NCI-H748 (cell line): ENCODE measurements around the gene C2CD4D.

ENCODE experiments used
- DNase-seq: peaks from one replicate; lab custom pipeline; 2025; ENCODE audit not compliant: unreplicated experiment; lab: John Stamatoyannopoulos, UW

C2CD4D gene

DNA sequence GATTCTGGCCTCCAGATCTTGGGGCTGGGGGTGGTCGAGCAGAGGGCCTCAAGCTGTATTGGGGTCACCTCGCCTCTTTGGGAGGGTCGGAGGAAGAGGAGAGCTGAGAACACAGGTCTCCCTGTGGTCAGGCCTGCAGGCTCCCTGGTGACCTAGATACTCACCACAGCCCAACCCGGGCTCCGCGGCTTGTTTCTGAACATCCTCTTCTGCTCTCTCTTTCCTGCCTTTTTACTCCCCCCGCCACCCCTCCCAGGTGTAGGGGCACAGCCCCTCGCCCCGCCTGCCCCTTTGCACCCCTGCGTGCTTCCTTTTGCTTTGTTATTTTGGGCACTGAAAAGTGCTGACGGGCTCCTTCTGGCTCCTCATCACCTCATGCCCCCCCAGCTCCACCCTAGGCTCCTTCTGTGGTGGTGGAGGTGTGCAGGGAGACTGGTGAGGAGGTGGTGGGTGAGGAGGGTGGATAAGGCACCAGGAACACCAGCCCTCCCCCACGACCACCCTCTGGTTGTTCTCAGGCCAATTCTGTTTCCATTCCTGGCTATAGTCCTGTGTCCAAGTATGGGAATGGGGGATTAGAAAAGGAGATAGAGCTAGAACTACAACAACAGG, 23.8 kb downstream of the C2CD4D start:
- DNase-seq: no peak

DNA sequence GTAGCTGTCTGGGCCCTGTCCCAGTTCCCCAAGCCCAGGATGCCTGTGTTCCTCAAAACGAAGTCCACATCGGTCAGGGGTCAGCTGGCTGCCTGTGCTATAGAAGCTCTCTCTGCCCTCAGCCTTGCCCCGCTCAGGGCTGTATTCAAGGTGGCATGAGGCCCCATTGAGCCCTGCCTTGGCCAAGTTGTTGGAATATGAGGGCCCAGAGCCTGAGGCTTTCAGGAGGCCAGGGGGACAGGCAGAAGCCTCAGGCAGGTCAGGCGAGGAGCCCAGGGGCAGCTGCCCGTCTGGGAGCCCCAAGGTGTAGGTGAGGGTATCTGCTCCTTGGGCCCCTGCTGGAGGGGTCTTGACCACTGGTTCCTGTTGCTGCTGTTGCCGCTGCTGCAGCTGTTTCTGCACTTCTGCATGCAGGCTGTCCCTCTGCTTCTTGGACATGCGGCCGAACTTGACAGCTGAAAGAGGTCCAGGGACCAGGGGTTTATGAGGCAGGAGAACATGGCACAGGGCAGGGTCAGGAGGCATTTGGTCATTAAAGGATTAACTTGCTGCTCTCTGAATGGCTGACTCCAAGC, 24.6 kb downstream of the C2CD4D start:
- DNase-seq: no peak

DNA sequence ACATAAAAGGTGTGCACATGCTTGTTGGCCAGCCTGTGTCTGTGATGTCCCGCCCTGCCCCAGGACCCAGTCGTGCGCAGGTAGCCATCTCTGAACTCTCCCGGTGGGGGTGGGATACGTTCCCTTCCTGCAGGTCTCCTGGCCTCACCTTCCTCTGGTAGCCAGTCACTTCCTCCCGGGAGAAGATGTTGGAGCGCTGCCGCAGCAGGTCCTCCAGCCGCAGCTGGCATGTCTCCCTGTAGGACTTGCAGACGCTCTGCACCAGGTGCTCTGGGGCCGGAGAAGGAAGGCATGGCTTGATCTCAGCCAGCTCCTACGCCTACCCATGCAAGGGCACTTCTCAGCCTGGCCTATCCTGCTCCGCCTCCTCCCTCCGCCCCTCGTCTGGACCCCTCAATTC, 25.2 kb downstream of the C2CD4D start:
- DNase-seq: no peak

DNA sequence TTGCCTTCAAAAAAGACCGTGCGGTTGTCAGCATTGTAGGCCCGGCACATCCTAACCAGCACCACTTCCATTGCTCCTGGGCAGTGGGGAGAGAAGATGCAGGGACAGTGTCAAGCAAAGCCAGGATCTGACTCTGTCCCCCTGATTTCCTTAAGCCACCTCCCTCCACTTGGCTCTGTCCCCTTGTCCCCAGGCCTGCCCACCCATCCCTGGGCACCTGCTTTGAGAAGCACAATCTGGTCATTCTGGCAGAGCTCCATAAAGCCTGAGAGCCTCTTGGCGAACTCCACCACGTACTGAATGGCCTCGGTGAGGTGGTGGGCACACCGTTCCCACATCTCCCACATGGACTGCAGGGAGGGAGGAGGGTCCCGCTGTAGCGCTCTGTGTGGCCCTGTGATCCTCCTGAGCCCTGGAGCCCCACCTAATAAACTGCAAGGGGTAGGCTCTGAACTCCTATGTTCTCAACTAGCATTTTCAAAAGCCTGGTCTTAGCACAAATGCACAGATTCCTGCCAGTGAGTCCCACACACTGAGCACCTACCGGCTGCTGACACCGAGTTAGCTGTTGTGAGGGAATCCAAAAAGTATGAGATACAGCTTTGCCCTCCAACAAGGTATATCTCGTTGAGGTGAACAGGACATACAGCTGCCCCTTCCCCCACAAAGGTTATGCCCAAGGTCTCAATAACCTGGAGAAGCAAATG, 26.2 kb downstream of the C2CD4D start:
- no peak for DNase-seq

DNA sequence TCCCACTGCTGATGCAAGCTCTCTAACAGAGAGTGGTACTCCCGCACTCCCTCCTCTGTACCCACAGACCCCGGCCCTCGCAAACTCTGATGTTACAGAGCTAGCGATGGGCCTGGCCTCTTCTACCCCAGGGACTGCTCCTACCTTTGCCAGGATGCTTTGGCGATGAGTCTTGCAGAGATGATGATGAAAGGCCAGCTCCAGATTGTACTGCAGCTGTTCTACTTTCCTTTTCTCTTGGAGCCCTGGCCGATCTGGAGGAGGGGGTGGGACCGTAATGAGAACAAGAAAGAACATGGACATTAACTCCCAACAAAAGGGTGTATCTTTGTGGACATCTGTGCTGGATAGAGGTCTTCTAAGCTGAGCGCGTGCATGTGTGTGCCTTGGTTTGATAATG, 28.4 kb downstream of the C2CD4D start:
- DNase-seq: no peak

DNA sequence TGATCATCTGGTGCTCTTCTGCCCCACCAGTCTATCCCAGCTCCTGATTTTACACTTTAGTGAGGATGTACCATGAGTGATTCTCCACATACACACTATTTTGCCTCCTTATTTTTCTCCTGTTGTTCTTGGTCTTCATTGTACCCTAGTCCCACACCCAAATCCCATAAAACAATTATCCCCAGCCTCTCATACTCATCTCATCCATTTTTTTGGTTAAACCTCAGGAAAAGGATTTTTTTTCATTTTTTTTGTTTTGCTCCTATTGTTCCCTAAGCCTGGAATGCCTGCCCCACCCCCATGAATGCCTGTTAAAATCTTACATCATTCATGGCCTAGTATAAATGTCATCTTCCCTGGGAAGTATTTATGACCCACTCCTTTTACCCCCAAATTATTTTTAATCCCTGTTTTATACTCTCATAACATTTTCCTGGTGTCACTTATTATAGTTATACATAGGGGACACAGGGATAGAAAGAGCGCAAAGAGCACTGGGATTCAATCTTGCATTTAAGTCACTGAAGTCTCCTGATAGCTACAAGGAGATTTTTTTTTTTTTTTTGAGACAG, 29.5 kb downstream of the C2CD4D start:
- DNase-seq: no peak

DNA sequence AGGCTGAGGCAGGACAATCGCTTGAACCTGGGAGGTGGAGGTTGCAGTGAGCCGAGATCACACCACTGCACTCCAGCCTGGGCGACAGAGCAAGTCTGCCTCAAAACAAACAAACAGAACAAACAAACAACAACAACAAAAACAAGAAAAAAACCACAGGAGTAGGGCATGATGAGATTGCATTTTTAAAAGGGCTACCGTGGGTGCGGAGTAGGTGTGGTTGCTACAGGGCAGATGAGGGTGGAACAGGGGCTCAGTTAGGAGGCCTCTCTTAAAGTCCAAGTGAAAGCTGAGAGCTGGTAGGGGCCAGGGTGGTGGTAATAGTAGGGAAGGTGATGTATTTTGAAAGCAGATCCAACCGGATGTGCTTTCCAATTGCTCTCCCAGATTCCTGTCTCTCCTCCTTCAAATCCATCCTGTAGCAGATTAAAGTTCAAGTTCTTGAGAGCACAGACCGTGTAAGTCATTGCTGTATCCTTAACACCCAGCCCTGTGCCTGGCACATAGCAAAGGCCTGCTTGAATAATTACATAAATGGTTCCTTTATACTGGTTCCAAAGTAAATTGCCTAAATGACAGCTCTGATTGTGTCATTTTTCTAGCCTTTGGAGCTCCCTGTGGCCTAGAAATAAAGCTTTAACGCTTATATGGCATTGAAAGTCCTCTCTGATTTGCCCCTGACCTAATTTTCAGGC, 30.2 kb downstream of the C2CD4D start:
- no peak for DNase-seq

DNA sequence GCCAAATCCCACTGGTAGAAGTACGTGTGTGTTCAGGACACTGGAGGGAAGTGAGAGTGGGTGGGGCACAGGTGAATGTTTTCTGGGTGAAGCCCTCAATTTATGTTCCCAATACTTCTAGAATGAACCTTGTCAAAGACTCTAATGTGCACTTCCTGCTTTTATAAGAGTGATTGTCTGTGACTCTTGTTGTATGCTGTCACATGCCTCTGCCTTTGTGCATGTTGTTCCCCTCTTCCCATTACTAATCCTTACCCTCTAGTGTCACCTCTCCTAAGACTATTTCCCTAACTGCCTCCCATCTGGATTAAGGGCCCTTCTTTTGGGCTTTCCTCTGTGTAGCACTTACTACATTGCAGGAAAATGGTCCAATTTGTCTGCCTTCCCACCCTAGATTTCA, 31.9 kb downstream of the C2CD4D start:
- DNase-seq: no peak

DNA sequence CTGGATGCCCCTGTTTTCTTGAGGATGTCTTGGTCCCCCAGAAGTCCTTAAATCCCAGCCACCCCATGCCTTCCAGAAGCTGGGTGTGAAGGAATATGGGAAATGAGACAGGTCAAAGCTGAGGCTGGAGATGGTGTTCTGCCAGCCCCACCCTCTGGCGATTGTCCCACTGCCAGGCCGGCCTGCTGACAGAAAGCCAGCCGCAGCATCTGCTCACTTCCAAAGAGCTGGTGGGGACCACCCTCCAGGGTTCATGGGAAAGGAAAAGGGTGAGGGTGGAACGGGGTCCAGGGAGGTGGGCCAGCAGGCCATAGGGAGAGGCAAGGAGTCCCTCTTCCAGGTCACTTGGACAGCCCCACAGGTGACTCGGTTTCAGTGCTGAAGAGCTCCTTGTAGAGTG, 32.5 kb downstream of the C2CD4D start:
- no peak for DNase-seq

DNA sequence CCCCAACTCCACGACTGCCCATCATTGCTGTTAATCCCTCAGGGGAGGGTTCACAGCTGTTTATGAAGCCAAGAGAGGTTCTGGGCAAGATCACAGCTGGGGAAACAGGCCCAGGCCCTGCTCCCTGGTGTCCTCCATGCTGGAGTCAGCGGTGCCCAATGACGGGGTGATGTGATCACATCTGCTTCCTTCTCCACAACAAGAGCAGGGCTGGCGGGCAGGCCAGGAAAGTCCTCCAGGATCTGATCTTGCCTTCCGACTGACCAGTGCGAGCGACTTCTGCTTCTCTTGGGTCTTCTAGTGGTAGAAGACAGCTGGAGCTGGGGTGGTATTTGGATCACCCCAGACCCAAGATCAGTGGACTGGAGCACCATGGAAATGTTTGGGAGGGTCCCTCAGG, 33.5 kb downstream of the C2CD4D start:
- DNase-seq: no peak

DNA sequence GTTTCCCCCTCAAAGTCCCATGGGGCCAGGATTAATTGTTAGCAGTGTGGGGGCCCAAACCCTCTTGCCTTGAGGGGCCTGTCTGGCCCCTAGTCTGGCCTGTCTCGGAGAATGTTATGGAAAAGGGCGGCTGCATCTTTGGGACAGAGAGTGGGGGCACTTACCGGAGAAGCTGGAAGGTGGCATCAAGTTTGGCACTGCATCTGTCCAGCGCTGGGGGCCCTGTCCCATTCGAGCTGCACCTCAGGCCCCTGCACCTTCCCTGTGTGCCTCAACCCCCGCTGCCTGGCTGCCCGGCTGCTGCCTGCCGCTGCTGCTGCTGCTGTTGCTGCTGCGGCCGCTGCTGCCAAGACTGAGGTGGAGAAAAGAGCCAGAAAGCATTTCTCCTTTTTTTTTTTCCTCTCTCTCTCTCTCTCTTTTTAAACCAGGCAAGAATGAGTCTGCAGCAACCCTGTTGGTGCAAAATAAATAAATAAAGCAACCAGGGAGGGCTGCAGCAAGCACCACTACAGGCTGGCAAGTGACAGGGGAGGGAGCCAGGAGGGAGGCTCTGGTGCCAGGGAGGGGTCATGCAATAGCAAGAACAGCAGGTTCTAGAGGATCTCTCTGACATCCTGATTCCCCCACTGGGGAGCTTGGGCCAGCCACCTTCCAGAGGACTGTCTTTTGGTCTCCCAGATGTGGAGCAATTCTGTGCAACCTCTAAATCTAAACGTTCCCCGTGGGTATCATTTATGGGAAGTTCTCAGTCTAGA, 34.4 kb downstream of the C2CD4D start, which contains the start of gene LINGO4:
LINGO4 (minus strand) TSS at position 354 of the 755 bp plus-strand sequence. CDS start 2,715 bp downstream, outside the sequence.
- no peak for DNase-seq

DNA sequence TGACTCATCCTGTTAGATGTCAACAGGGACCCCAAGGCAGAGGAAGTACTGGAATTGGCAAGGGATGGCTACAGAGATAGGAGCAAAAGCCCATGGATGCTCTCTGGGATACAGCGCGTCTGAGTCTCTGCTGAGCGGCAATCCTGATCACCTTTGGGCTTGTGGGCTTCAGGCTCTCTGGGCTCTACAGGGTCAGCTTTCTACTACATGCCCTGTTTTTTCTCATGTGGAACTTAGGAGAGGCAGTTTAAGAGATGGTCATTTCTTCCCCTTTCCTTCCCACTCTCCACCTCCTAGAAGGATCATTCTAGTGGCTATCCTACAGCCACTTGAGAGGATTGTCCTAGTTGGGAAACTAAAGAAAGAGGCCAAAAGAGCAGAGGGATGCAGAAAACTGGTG, 35.7 kb downstream of the C2CD4D start:
- DNase-seq: no peak

DNA sequence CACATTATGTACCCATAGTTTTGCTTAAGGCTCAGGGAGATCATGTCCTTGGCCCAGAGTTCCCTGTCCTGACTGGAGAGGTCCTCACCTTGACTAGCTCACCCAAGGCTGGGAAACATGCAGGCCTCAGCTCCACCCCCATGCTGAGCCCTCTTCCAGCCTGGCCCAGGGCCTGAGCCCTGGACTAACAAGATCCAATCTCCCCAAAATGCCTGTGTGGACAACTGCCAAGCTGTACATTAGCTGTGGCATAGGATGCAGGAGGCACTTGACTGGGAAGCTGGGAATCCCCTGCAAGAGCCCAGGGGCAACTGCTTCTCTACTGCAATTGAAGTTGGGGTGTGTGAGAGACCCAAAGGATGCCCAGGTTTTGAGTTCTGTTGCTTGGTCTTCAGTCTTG, 36.5 kb downstream of the C2CD4D start:
- DNase-seq: no peak

DNA sequence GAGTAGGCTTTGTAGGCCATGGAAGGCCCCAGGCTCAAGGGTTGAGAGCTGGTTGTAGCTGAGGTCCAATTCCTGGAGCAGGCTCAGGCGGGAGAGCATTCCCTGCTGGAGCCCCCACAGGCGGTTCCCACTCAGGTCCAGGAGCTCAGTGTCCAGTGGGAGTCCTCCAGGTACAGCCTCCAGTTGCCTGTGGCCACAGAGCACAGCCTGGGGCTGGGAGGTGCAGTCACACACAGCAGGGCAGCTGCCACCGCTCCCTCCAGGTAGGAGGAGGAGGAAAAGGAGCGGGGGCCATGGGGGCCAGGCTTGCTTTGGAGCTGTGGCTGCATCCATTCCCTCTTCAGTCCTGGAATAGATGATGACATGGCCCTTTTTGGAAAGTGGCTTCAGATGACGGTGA, 37.2 kb downstream of the C2CD4D start:
- no peak for DNase-seq

DNA sequence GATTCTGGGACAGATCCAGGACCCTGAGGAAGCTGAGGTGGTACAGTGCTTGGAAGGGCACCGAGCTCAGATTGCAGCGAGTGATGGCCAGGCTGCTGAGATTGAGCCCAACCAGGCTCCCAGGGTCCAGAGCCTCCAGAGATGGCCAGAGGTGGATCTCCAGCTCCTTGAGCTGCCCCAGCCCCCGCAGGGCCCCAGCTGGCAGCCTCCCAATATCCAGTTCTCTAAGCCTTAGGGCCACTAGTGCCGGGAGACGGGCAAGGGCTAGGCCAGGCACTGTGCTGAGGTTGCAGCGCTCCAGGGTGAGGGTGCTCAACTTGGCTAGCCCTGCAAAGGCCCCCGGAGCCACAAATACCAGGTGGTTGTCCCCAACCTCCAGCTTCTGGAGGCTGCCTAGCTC, 37.8 kb downstream of the C2CD4D start:
- DNase-seq: no peak

DNA sequence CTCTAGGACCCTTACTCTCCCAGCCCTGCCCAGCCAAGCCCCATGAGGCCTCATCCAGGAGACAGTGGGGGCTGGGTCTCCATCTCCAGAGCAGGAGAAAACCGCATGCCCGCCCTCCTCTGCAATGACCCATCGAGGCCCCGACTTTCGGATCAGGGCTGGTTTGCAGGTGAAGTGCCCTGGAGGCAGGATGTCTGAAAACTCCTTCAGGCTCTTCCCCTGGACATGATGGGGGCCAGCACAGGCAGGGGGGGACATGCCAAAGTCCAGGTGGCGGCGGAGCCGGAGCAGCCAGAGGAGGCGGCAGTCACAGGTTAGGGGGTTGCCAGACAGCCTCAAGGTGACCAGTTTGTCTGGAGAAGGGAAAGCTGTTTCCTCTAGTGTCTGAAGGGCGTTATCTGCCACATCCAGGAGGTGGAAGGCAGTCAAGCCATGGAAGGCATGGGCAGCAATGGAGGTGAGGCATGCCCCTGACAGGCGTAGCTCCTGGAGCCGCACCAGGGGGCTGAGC, 38.3 kb downstream of the C2CD4D start:
- DNase-seq: no peak

DNA sequence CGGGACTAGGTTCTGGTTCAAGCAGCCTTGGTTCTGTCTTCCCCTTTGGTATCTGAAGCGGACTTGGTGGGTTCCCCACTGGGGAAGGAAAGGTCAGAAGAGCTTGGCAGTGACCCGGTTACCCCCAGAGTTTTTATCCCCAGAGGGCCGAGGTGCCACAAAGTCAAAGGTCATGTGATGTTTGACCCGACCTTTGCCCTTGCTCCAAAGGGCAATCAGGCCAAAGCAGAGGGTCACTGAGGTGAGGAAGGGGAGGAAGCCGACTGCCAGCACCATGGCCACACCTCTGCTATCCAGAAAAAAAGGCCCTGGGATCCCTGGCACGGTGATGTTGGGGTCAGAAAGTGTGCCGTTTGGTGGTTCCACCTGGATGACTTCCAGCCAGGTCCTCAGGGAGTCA, 38.8 kb downstream of the C2CD4D start:
- no peak for DNase-seq

DNA sequence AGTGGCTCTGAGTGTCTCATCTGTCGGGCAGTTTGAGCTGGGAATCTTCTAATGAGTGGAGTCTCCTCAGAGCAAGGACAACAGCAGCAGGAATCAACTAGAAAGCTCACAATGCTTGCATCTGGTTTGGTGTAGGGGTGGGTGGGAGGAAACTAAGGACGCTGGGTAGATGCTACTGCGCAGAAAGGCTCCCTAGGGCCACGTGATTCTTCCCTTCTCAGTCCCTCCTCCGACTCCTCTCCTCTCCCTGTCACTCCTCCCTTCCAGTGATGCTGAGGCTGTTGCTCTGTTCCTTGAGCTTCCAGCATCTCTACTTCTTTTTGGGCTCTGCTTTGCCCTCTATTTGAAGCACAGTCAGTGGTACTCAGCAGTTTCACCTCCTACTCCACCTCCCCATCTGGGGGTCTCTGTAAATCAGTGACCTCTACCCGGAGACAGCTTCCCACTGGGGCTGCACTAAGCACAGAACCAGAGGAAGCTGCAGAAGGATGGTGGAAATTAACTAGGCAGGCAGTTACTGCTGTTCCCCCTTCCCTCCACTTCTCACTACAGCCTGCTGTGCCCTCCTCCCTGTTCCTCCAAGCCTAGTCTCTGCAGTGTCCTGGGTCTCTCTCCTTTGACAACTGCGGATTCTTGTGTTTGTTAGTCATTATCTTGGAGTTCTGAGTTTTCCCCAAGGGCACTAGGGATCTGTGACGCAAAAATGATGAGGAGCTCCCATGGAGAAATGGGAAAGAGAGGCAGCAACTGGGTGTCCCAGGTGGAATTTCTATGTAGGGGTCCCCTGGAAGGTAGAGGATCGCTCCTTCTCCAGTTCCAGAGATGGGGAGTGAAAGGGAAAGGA, 40.2 kb downstream of the C2CD4D start:
- no peak for DNase-seq

DNA sequence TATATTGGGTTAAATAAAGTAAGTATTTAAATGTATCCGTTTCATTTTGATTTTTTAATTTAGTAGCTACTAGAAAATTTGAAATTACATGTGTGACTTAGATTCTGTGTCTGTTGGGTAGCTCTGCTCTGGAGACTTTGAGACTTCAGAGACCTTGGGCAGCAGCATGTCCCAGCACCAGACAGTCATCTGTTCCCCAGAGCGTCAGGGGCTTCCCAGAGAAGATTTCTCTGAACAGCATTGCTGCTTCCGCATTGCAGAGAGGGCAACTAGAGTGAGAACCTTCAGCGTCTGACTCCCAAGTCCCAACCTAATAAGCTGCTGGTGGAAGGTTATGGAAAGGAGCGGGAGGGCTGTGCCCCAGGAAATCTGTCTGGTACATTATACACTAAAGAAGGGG, 41.0 kb downstream of the C2CD4D start:
- no peak for DNase-seq
